Kidney (tissue), 14 donors: ENCODE data around the gene CRYZ. TPM values are rescaled to one million over a fixed set of nuclear protein-coding genes. Genes with fewer than 3 reads are reported as not detected.
"Not testable (repeated sequence)": the region's sequence is repeated elsewhere in the genome, so short reads cannot be mapped to it uniquely, and the experiment has no call there.

ENCODE experiments used
- DNase-seq, 5 donors: peaks; one replicate each; pipeline ENCODE4 v3.0.0-alpha.2; 2013 to 2020
- FAIRE-seq: peaks from 2 replicates; lab custom pipeline; 2012; peaks lifted over from hg19 to GRCh38; lab: Jason Lieb, UNC
- H3K27ac ChIP-seq, 2 donors: one replicate each; pipeline ENCODE4 v1.7.0; 2013; ENCODE audit warnings: low read depth in 2 of 2, low read length in 2 of 2, inconsistent platforms in 1 of 2
- H3K27me3 ChIP-seq: one replicate; pipeline ENCODE4 v1.7.1; 2013; ENCODE audit warnings: low read length, inconsistent platforms; ENCODE audit not compliant: control insufficient read depth, insufficient read depth
- H3K36me3 ChIP-seq, 3 donors: one replicate each; pipeline versions ENCODE4 v1.7.0 to v1.7.1; 2013; ENCODE audit warnings: low read length in 3 of 3, control low read depth in 1 of 3, inconsistent platforms in 1 of 3; ENCODE audit not compliant: insufficient read depth in 3 of 3, control insufficient read depth in 2 of 3
- H3K4me1 ChIP-seq, 3 donors: one replicate each; pipeline versions ENCODE4 v1.7.0 to v1.7.1; 2013; ENCODE audit warnings: low read length in 3 of 3, inconsistent platforms in 1 of 3, low read depth in 1 of 3; ENCODE audit not compliant: control insufficient read depth in 2 of 3, insufficient read depth in 2 of 3
- H3K4me3 ChIP-seq, 3 donors: one replicate each; pipeline versions ENCODE4 v1.7.0 to v1.8.1; 2013; ENCODE audit warnings: low read length in 3 of 3, control low read depth in 1 of 3, inconsistent platforms in 1 of 3
- H3K9ac ChIP-seq, 3 donors: one replicate each; pipeline versions ENCODE4 v1.7.0 to v1.7.1; 2013; ENCODE audit warnings: low read length in 3 of 3, control low read depth in 1 of 3, inconsistent platforms in 1 of 3
- H3K9me3 ChIP-seq, 3 donors: one replicate each; pipeline versions ENCODE4 v1.7.0 to v1.7.1; 2013; ENCODE audit warnings: low read length in 3 of 3, control low read depth in 1 of 3, inconsistent platforms in 1 of 3; ENCODE audit not compliant: control insufficient read depth in 2 of 3, insufficient read depth in 1 of 3
- intact Hi-C: fragments of 100-400 bp; cut with DNase I; formaldehyde crosslinking; loops from one replicate; pipeline ENCODE4 v1.11.1; 2022
- polyA plus RNA-seq: library from polyadenylated mRNA; stranded (reverse); fragments of 350-450 nt; fragmentation: Illumina TruSeq; extraction: RNeasy Lipid Tissue Mini Kit (QIAGEN cat#74804); gene quantifications from one replicate; pipeline ENCODE4 v1.2.3, GENCODE V29; 2014; ENCODE audit warnings: low read depth, low replicate concordance; ENCODE audit not compliant: insufficient read depth
- total RNA-seq: library from RNA; stranded (reverse); fragmentation: NEBNext Ultra II Directional; extraction: Animal tissue kit (Norgen Biotek cat#: 25700); gene quantifications from one replicate; pipeline ENCODE4 v1.2.1, GENCODE V29; 2021
- TF ChIP-seq, protein P1 (sequence below): IDR thresholded peaks from 3 replicates; pipeline ENCODE4 v1.5.1; 2012; ENCODE audit warnings: mild to moderate bottlenecking, moderate library complexity, borderline replicate concordance; ENCODE audit not compliant: insufficient read depth; ENCODE audit errors: extremely low read depth
- donor health status: control.
- donor health status: control.
- donor health status: control.
- donor health status: control.
- donor health status: control.
- donor health status: DM: yes; HTN: yes; CAD: no.
- donor health status: Normal renal cell carcinoma (clear cell type).

CRYZ gene
- total and polyA plus RNA-seq, 2 donors from 2014 or later: 160 to 207 TPM

DNA sequence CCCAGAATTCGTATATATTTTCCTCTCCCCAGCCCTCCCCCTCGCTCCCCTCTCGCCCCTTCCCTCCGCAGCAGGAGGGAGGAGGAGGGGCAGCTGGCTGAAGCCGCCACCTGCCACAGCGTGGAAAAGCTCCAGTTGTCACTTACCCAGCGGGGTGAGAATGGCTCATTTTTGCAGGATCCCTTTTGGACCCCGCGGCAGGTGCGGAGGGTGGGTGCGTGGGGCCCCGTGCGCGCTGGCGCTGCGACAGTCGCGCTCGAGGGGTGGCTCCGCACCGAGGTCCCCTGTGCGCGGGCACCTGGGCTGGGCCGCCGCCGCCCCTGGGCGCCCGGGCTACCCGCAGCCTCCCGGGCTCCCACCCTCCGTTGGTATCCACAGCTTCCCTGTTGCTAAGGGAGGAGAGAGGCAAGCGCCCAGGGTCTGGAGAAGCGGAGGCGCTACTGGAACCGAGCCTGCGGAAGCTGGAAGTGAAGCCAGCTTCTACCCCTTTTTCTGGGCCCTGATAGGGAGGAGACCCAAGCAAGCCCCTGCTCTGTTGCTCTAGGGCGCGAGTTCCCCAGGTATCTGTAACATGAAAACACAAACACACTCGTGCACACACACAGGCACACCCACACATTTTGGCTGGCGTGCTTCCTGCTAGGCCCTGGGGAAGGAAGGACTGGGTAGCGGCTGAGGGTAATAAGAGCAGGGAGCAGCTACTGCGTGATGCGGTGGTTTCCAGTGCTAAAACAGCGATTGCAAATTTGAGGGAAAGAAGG lies 59.3 kb downstream of the CRYZ start, which contains the start of gene ERICH3:
Gene ERICH3, minus strand, starts transcription at position 442 of the 761 bp plus-strand sequence. Its CDS starts 273 bp downstream, at position 169.
- Histone ChIP-seq H3K4me3 (peak within 1 kb of the TSS in 1 of 3 donors; percentile 38), H3K4me1 (no peaks in the 10 kb centered on the region), H3K27me3 (no peaks in the 10 kb centered on the region), H3K9ac (no peak within 1 kb of the TSS), H3K9me3 (no peaks in the 10 kb centered on the region), H3K27ac (no peak within 1 kb of the TSS), H3K36me3 (no peaks in the 10 kb centered on the region)
- TF ChIP-seq, protein P1, sequence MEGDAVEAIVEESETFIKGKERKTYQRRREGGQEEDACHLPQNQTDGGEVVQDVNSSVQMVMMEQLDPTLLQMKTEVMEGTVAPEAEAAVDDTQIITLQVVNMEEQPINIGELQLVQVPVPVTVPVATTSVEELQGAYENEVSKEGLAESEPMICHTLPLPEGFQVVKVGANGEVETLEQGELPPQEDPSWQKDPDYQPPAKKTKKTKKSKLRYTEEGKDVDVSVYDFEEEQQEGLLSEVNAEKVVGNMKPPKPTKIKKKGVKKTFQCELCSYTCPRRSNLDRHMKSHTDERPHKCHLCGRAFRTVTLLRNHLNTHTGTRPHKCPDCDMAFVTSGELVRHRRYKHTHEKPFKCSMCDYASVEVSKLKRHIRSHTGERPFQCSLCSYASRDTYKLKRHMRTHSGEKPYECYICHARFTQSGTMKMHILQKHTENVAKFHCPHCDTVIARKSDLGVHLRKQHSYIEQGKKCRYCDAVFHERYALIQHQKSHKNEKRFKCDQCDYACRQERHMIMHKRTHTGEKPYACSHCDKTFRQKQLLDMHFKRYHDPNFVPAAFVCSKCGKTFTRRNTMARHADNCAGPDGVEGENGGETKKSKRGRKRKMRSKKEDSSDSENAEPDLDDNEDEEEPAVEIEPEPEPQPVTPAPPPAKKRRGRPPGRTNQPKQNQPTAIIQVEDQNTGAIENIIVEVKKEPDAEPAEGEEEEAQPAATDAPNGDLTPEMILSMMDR: no peak
- intact Hi-C loops: no loop called here
- DNase-seq (peak; percentile 49 to 67 (median 64)), FAIRE-seq (no peak)

DNA sequence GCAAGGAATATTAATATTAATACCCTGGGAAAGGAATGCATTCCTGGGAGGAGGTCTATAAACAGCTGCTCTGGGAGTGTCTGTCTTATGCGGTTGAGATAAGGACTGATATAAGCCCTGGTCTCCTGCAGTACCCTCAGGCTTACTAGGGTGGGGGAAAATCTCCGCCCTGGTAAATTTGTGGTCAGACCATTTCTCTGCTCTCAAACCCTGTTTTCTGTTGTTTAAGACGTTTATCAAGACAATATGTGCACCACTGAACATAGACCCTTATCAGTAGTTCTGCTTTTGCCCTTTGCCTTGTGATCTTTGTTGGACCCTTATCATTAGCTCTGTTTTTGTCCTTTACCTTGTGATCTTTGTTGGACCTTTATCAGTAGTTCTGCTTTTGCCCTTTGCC lies 62.0 kb downstream of the CRYZ start:
- H3K27ac ChIP-seq, DNase-seq, H3K9me3 ChIP-seq, intact Hi-C loops, H3K4me3 ChIP-seq, H3K36me3 ChIP-seq, H3K9ac ChIP-seq, FAIRE-seq, H3K27me3 ChIP-seq, H3K4me1 ChIP-seq: not testable (repeated sequence)

Other genes with a start within 250 kb of the CRYZ start
- not detected for gene LRRC53, start 220.4 kb downstream of the CRYZ start, total RNA-seq
- not detected for gene LRRC53, start 220.4 kb downstream of the CRYZ start, polyA plus RNA-seq
- gene ERICH3, start 59.3 kb downstream of the CRYZ start, total RNA-seq: 0.50 TPM
- gene ERICH3, start 59.3 kb downstream of the CRYZ start, polyA plus RNA-seq: not detected
- 17.1 TPM for gene TYW3, start 102 bp upstream of the CRYZ start, total RNA-seq
- 22.1 TPM for gene TYW3, start 102 bp upstream of the CRYZ start, polyA plus RNA-seq